ENCODE measurements around the gene C10orf95. TPM values are rescaled to one million over a fixed set of nuclear protein-coding genes. Genes with fewer than 3 reads are reported as not detected.
"Not testable (repeated sequence)": the region's sequence is repeated elsewhere in the genome, so short reads cannot be mapped to it uniquely, and the experiment has no call there.

Gene C10orf95
- total RNA-seq (2014; rRNA removed; shearing (Covaris generic)): not detected in 2 replicates
- not detected in 2 replicates for polyA plus RNA-seq (2016; fragmentation: Nextera tagmentation; extraction: Ambion mirVana)

- in situ Hi-C loops (cut with MboI): no loop called here
- peaks cover 28% of the 10 kb centered on the region for H3K4me1 ChIP-seq (ENCODE audit: insufficient read depth)
- no peaks in the 10 kb centered on the region for H4K20me1 ChIP-seq (ENCODE audit: insufficient read depth)
- 24 to 27% methylated on average over 26 to 28 of the region's 28 CpGs for WGBS, 2 experiments (ENCODE audit: low coverage in 1 of 2, low lambda C conversion rate in 2 of 2, missing lambda C conversion rate in 2 of 2)
- no peaks in the 10 kb centered on the region for H3K79me2 ChIP-seq (ENCODE audit: insufficient read depth)
- no peaks in the 10 kb centered on the region for H3K36me3 ChIP-seq (ENCODE audit: low read depth)
- H3F3A ChIP-seq (ENCODE audit: insufficient read depth): peaks cover 27% of the 10 kb centered on the region
- peak within 1 kb of the TSS; percentile 74 for H3K4me3 ChIP-seq
- no peak within 1 kb of the TSS for H3K27ac ChIP-seq
- no peaks in the 10 kb centered on the region for H3K27me3 ChIP-seq (replicated peaks; ENCODE audit: insufficient read depth)
- H3K9ac ChIP-seq: peak within 1 kb of the TSS; percentile 74
- peak; percentile 42 for DNase-seq
- TF ChIP-seq EZH2 (IDR thresholded peaks at IDR 0.05; ENCODE audit: insufficient read depth, poor library complexity, severe bottlenecking): no peak
- TF ChIP-seq EZH2phosphoT487 (IDR thresholded peaks at IDR 0.05; ENCODE audit: insufficient read depth, low read depth): no peak
- peak within 1 kb of the TSS; percentile 82 for H3K4me2 ChIP-seq (ENCODE audit: unreplicated experiment)
- no peaks in the 10 kb centered on the region for H3K9me3 ChIP-seq (ENCODE audit: low read depth)
- H2AFZ ChIP-seq: peak within 1 kb of the TSS; percentile 90
- H3K9me2 ChIP-seq (ENCODE audit: insufficient read depth): no peaks in the 10 kb centered on the region
These were observed at the start of gene C10orf95 for GRCh38 chr10:102451105-102451969. C10orf95 (minus strand) TSS chr10:102451543; CDS start chr10:102451093, 450 bp downstream.

GRCh38 chr10:102500686-102501085, 49.3 kb upstream of the C10orf95 start:
- Histone ChIP-seq H3K9ac (peak overlapping the region; percentile 81; the same call in 1 of the 2 replicates), H3K4me3 (peak overlapping the region; percentile 91)

GRCh38 chr10:102499356-102499755, 48.0 kb upstream of the C10orf95 start:
- peaks cover 6% of the 10 kb centered on the region; the same call in 1 of the 2 replicates for H4K20me1 ChIP-seq (ENCODE audit: insufficient read depth)
- 0 out of 2 replicates have a peak, but pooled peaks cover 4% of the 10 kb centered on the region for H3K36me3 ChIP-seq (ENCODE audit: low read depth)
- H3K4me3 ChIP-seq: no peak overlapping the region
- H2AFZ ChIP-seq: no peak overlapping the region
- TF ChIP-seq EZH2 (IDR thresholded peaks at IDR 0.05; ENCODE audit: insufficient read depth, poor library complexity, severe bottlenecking) (no peak), EZH2phosphoT487 (IDR thresholded peaks at IDR 0.05; ENCODE audit: insufficient read depth, low read depth) (no peak)
- H3K27ac ChIP-seq: no peak overlapping the region
- peaks cover 79% of the 10 kb centered on the region for H3K79me2 ChIP-seq (ENCODE audit: insufficient read depth)
- no peak overlapping the region for H3K9ac ChIP-seq
- peaks cover 14% of the 10 kb centered on the region for H3F3A ChIP-seq (ENCODE audit: insufficient read depth)
- no peaks in the 10 kb centered on the region for H3K9me3 ChIP-seq (ENCODE audit: low read depth)
- peak overlapping the region; percentile 17 for H3K4me2 ChIP-seq (ENCODE audit: unreplicated experiment)
- H3K9me2 ChIP-seq (ENCODE audit: insufficient read depth): no peaks in the 10 kb centered on the region
- no peaks in the 10 kb centered on the region for H3K27me3 ChIP-seq (replicated peaks; ENCODE audit: insufficient read depth)
- in situ Hi-C loops (cut with MboI): no loop called here
- H3K4me1 ChIP-seq (ENCODE audit: insufficient read depth): peaks cover 14% of the 10 kb centered on the region
- 95 to 97% methylated on average over 3 of the region's 3 CpGs for WGBS, 2 experiments (ENCODE audit: low coverage in 1 of 2, low lambda C conversion rate in 2 of 2, missing lambda C conversion rate in 2 of 2)
- DNase-seq: no peak

More at GRCh38 chr10:102500686-102501085, 49.3 kb upstream of the C10orf95 start:
- H3K9me3 ChIP-seq (ENCODE audit: low read depth); H3K27me3 ChIP-seq (replicated peaks; ENCODE audit: insufficient read depth); H3K9me2 ChIP-seq (ENCODE audit: insufficient read depth); DNase-seq; H4K20me1 ChIP-seq (ENCODE audit: insufficient read depth); H3K36me3 ChIP-seq (ENCODE audit: low read depth); H2AFZ ChIP-seq; in situ Hi-C loops (cut with MboI): not testable (repeated sequence)
- Histone ChIP-seq H3K4me2 (ENCODE audit: unreplicated experiment) (peak overlapping the region; percentile 86), H3F3A (ENCODE audit: insufficient read depth) (peaks cover 18% of the 10 kb centered on the region), H3K4me1 (ENCODE audit: insufficient read depth) (peaks cover 22% of the 10 kb centered on the region), H3K27ac (peak overlapping the region; percentile 73), H3K79me2 (ENCODE audit: insufficient read depth) (peaks cover 79% of the 10 kb centered on the region)
- 94 to 95% methylated on average over 13 of the region's 13 CpGs for WGBS, 2 experiments (ENCODE audit: low coverage in 1 of 2, low lambda C conversion rate in 2 of 2, missing lambda C conversion rate in 2 of 2)

- Histone ChIP-seq H3K4me2 (ENCODE audit: unreplicated experiment) (no peak overlapping the region), H2AFZ (no peak overlapping the region), H3K27me3 (replicated peaks; ENCODE audit: insufficient read depth) (no peaks in the 10 kb centered on the region), H3K9me3 (ENCODE audit: low read depth) (no peaks in the 10 kb centered on the region), H3K9ac (no peak overlapping the region), H3K79me2 (ENCODE audit: insufficient read depth) (peaks cover 92% of the 10 kb centered on the region), H3K4me3 (no peak overlapping the region), H3K27ac (no peak overlapping the region), H3F3A (ENCODE audit: insufficient read depth) (peaks cover 8% of the 10 kb centered on the region; the same call in 1 of the 2 replicates), H3K9me2 (ENCODE audit: insufficient read depth) (no peaks in the 10 kb centered on the region), H3K4me1 (ENCODE audit: insufficient read depth) (peaks cover 17% of the 10 kb centered on the region), H4K20me1 (ENCODE audit: insufficient read depth) (peaks cover 6% of the 10 kb centered on the region; the same call in 1 of the 2 replicates), H3K36me3 (ENCODE audit: low read depth) (0 out of 2 replicates have a peak, but pooled peaks cover 4% of the 10 kb centered on the region)
- 38 to 64% methylated on average over 1 of the region's 1 CpG for WGBS, 2 experiments (ENCODE audit: low coverage in 1 of 2, low lambda C conversion rate in 2 of 2, missing lambda C conversion rate in 2 of 2)
- no peak for DNase-seq
- TF ChIP-seq EZH2phosphoT487 (IDR thresholded peaks at IDR 0.05; ENCODE audit: insufficient read depth, low read depth) (no peak), EZH2 (IDR thresholded peaks at IDR 0.05; ENCODE audit: insufficient read depth, poor library complexity, severe bottlenecking) (no peak)
- in situ Hi-C loops (cut with MboI): no loop called here
These were observed 46.2 kb upstream of the C10orf95 start for GRCh38 chr10:102497545-102497944.
